ENCODE results near the gene CRY1.

Gene CRY1

GRCh38 chr12:107045186-107045585, 48.2 kb downstream of the CRY1 start:
- Histone ChIP-seq H3K4me3 (ENCODE audit: low read depth, low read length) (no peak overlapping the region), H3K27me3 (ENCODE audit: control insufficient read depth, insufficient read depth, low read length) (no peaks in the 10 kb centered on the region), H3K4me2 (ENCODE audit: low read length) (no peak overlapping the region), H2AFZ (no peak overlapping the region), H3K36me3 (ENCODE audit: control insufficient read depth, insufficient read depth, low read length) (no peaks in the 10 kb centered on the region), H3K79me2 (no peaks in the 10 kb centered on the region), H3K27ac (no peak overlapping the region), H3K9ac (no peak overlapping the region), H3K4me1 (no peaks in the 10 kb centered on the region), H3K9me3 (ENCODE audit: control insufficient read depth, low read length) (no peaks in the 10 kb centered on the region)
- TF ChIP-seq CTCF (IDR thresholded peaks at IDR 0.05) = no peak

GRCh38 chr12:107042801-107043200, 50.5 kb downstream of the CRY1 start:
- Histone ChIP-seq H2AFZ (no peak overlapping the region), H3K36me3 (ENCODE audit: control insufficient read depth, insufficient read depth, low read length) (no peaks in the 10 kb centered on the region), H3K79me2 (peaks cover 1% of the 10 kb centered on the region), H3K27ac (no peak overlapping the region), H3K9ac (no peak overlapping the region), H3K4me2 (ENCODE audit: low read length) (no peak overlapping the region), H3K4me1 (no peaks in the 10 kb centered on the region), H3K4me3 (ENCODE audit: low read depth, low read length) (no peak overlapping the region), H3K27me3 (ENCODE audit: control insufficient read depth, insufficient read depth, low read length) (no peaks in the 10 kb centered on the region), H3K9me3 (ENCODE audit: control insufficient read depth, low read length) (no peaks in the 10 kb centered on the region)
- TF ChIP-seq CTCF (IDR thresholded peaks at IDR 0.05) = no peak

- Histone ChIP-seq H2AFZ (no peak overlapping the region), H3K4me1 (no peaks in the 10 kb centered on the region), H3K9me3 (ENCODE audit: control insufficient read depth, low read length) (no peaks in the 10 kb centered on the region), H3K27ac (no peak overlapping the region), H3K4me2 (ENCODE audit: low read length) (no peak overlapping the region), H3K79me2 (peaks cover 5% of the 10 kb centered on the region), H3K36me3 (ENCODE audit: control insufficient read depth, insufficient read depth, low read length) (no peaks in the 10 kb centered on the region), H3K9ac (no peak overlapping the region), H3K27me3 (ENCODE audit: control insufficient read depth, insufficient read depth, low read length) (no peaks in the 10 kb centered on the region), H3K4me3 (ENCODE audit: low read depth, low read length) (no peak overlapping the region)
- TF ChIP-seq CTCF (IDR thresholded peaks at IDR 0.05) = no peak
Measured at GRCh38 chr12:107035733-107036132, 57.6 kb downstream of the CRY1 start.

- Histone ChIP-seq H3K27ac (no peak overlapping the region), H3K79me2 (peaks cover 5% of the 10 kb centered on the region), H3K9ac (no peak overlapping the region)
Measured at GRCh38 chr12:107033758-107034739, 59.3 kb downstream of the CRY1 start.

More at GRCh38 chr12:107033758-107034739, 59.3 kb downstream of the CRY1 start:
- TF ChIP-seq CTCF (IDR thresholded peaks at IDR 0.05) = no peak
- no peaks in the 10 kb centered on the region for H3K4me1 ChIP-seq
- no peak overlapping the region for H2AFZ ChIP-seq
- no peak overlapping the region for H3K4me3 ChIP-seq (ENCODE audit: low read depth, low read length)
- no peak overlapping the region for H3K4me2 ChIP-seq (ENCODE audit: low read length)
- H3K9me3 ChIP-seq (ENCODE audit: control insufficient read depth, low read length) = no peaks in the 10 kb centered on the region
- H3K36me3 ChIP-seq (ENCODE audit: control insufficient read depth, insufficient read depth, low read length) = no peaks in the 10 kb centered on the region
- H3K27me3 ChIP-seq (ENCODE audit: control insufficient read depth, insufficient read depth, low read length) = no peaks in the 10 kb centered on the region
